Measurements from ENCODE around the gene GTF2F2. TPM values are rescaled to one million over a fixed set of nuclear protein-coding genes. Genes with fewer than 3 reads are reported as not detected.

The GTF2F2 gene
- total and polyA plus RNA-seq, 2 experiments from 2014 or later: 42.1 to 75.6 TPM

GRCh38 chr13:45289936-45290563 lies 169.7 kb downstream of the GTF2F2 start (continued):
- no peak for TF ChIP-seq CTCF (conservative IDR thresholded peaks at IDR 0.05; ENCODE audit: low read depth in 2 of 2)
- no peak for TF ChIP-seq STAT1 (IDR thresholded peaks at IDR 0.05; ENCODE audit: unreplicated experiment)
- no peak for TF ChIP-seq REST (IDR thresholded peaks at IDR 0.05; ENCODE audit: unreplicated experiment)
- no peak for TF ChIP-seq JUNB (IDR thresholded peaks at IDR 0.05; ENCODE audit: unreplicated experiment)
- no peak for TF ChIP-seq ZNF114 (CRISPR knock-in tag; IDR thresholded peaks at IDR 0.05)
- no peak for TF ChIP-seq NANOG (IDR thresholded peaks at IDR 0.05; ENCODE audit: borderline replicate concordance)
- no peak for TF ChIP-seq ZNF331 (CRISPR knock-in tag; IDR thresholded peaks at IDR 0.05; ENCODE audit: low read depth)
- TF ChIP-seq EZH2 (IDR thresholded peaks at IDR 0.05; ENCODE audit: low read depth, unreplicated experiment): no peak
- TF ChIP-seq POLR2AphosphoS5 (IDR thresholded peaks at IDR 0.05; ENCODE audit: low read depth): no peak
- TF ChIP-seq ETS1 (IDR thresholded peaks at IDR 0.05): no peak

GRCh38 chr13:45292176-45292575 lies 171.9 kb downstream of the GTF2F2 start:
- H3K4me2 ChIP-seq: no peak overlapping the region
- no peaks in the 10 kb centered on the region; the same call in 1 of the 2 replicates for H3K36me3 ChIP-seq (ENCODE audit: insufficient read depth)
- H3K27me3 ChIP-seq (ENCODE audit: insufficient read depth): no peaks in the 10 kb centered on the region
- H3K4me1 Mint-ChIP-seq: peaks cover 2% of the 10 kb centered on the region; the same call in 2 of the 3 replicates
- no peaks in the 10 kb centered on the region for H4K20me1 ChIP-seq (replicated peaks; ENCODE audit: insufficient read depth)
- peak; percentile 26; the same call in 2 of the 3 replicates for ATAC-seq
- peaks cover 5% of the 10 kb centered on the region; the same call in 2 of the 3 replicates for H3K36me3 Mint-ChIP-seq (ENCODE audit: low read depth)
- DNase-seq (ENCODE audit: low spot score): no peak
- H3K9me2 ChIP-seq (ENCODE audit: insufficient read depth): no peaks in the 10 kb centered on the region
- H3K27me3 Mint-ChIP-seq (ENCODE audit: insufficient read depth, low read depth, poor library complexity): peaks cover 6% of the 10 kb centered on the region
- H3K27ac ChIP-seq (ENCODE audit: low read depth): no peak overlapping the region
- H3K4me3 Mint-ChIP-seq: no peak overlapping the region
- no peaks in the 10 kb centered on the region for H3K9me3 Mint-ChIP-seq
- TF ChIP-seq CTCF (conservative IDR thresholded peaks at IDR 0.05; ENCODE audit: low read depth in 2 of 2) (no peak), REST (IDR thresholded peaks at IDR 0.05; ENCODE audit: unreplicated experiment) (no peak), ZNF331 (CRISPR knock-in tag; IDR thresholded peaks at IDR 0.05; ENCODE audit: low read depth) (no peak), EZH2 (IDR thresholded peaks at IDR 0.05; ENCODE audit: low read depth, unreplicated experiment) (no peak), NANOG (IDR thresholded peaks at IDR 0.05; ENCODE audit: borderline replicate concordance) (no peak), ZNF114 (CRISPR knock-in tag; IDR thresholded peaks at IDR 0.05) (no peak)
- no peak overlapping the region for H3K27ac Mint-ChIP-seq
- peaks cover 5% of the 10 kb centered on the region; the same call in 1 of the 2 replicates for H3K4me1 ChIP-seq (ENCODE audit: insufficient read depth)
- no peak overlapping the region for H2AFZ ChIP-seq
- no peak overlapping the region for H3K4me3 ChIP-seq
- no peaks in the 10 kb centered on the region for H3K79me2 ChIP-seq (replicated peaks; ENCODE audit: insufficient read depth)
- 0 out of 2 replicates have a peak, but pooled peaks cover 3% of the 10 kb centered on the region for H3F3A ChIP-seq (replicated peaks; ENCODE audit: low read depth)

Measured in GM23338 (cell line).